Keratinocyte (primary cell): ENCODE measurements around the gene PSMG1. TPM values are rescaled to one million over a fixed set of nuclear protein-coding genes. Genes with fewer than 3 reads are reported as not detected.

Experiments used
- DNase-seq: peaks from one replicate; pipeline ENCODE4 v3.0.0-alpha.2; 2011; ENCODE audit warnings: low read depth, missing footprints, low spot score
- FAIRE-seq: peaks from 2 replicates; lab custom pipeline; 2011; peaks lifted over from hg19 to GRCh38; lab: Jason Lieb, UNC
- H2AFZ ChIP-seq: 2 replicates; pipeline ENCODE4 v1.6.0; 2012; ENCODE audit warnings: low read length, control low read depth, inconsistent platforms; ENCODE audit not compliant: control insufficient read depth
- H3K27ac ChIP-seq: 2 replicates; pipeline ENCODE4 v1.5.1; 2011; ENCODE audit warnings: low read length; ENCODE audit not compliant: control insufficient read depth, insufficient read depth
- H3K27me3 ChIP-seq: 3 replicates; pipeline ENCODE4 v1.6.0; 2011; ENCODE audit warnings: low read length; ENCODE audit not compliant: control insufficient read depth, insufficient read depth; ENCODE audit errors: extremely low read depth
- H3K36me3 ChIP-seq, 2 experiments: 2 replicates in 1 of 2; 3 replicates in 1 of 2; pipeline ENCODE4 v1.5.1; 2011; ENCODE audit warnings: low read length in 2 of 2, mild to moderate bottlenecking in 1 of 2; ENCODE audit not compliant: control insufficient read depth in 2 of 2, insufficient read depth in 2 of 2; ENCODE audit errors: extremely low read depth in 1 of 2
- H3K4me1 ChIP-seq: 3 replicates; pipeline ENCODE4 v1.5.1; 2011; ENCODE audit warnings: low read length; ENCODE audit not compliant: control insufficient read depth, insufficient read depth; ENCODE audit errors: extremely low read depth
- H3K4me2 ChIP-seq: 3 replicates; pipeline ENCODE4 v1.6.0; 2011; ENCODE audit warnings: low read depth, low read length; ENCODE audit not compliant: control insufficient read depth, insufficient read depth; ENCODE audit errors: extremely low read depth
- H3K4me3 ChIP-seq, 3 experiments: fragments of 200-600 bp in 1 of 3; sonication (generic) in 1 of 3; 2 replicates in 2 of 3; 3 replicates in 1 of 3; pipeline ENCODE4 v1.5.1; 2011 to 2016; ENCODE audit warnings: low read length in 3 of 3, mild to moderate bottlenecking in 3 of 3, control low read depth in 2 of 3, inconsistent platforms in 1 of 3, low read depth in 1 of 3, mixed read lengths in 1 of 3, mixed run types in 1 of 3, moderate library complexity in 1 of 3; ENCODE audit not compliant: control insufficient read depth in 2 of 3, insufficient read depth in 2 of 3; ENCODE audit errors: extremely low read depth in 1 of 3
- H3K79me2 ChIP-seq: 2 replicates; pipeline ENCODE4 v1.6.0; 2012; ENCODE audit warnings: low read length; ENCODE audit not compliant: control insufficient read depth, insufficient read depth
- H3K9ac ChIP-seq: 3 replicates; pipeline ENCODE4 v1.6.0; 2011; ENCODE audit warnings: low read length; ENCODE audit not compliant: control insufficient read depth, insufficient read depth; ENCODE audit errors: extremely low read depth
- H3K9me1 ChIP-seq: 3 replicates; pipeline ENCODE4 v1.6.0; 2011; ENCODE audit warnings: low read length; ENCODE audit not compliant: control insufficient read depth, insufficient read depth; ENCODE audit errors: extremely low read depth
- H3K9me3 ChIP-seq: 2 replicates; pipeline ENCODE4 v1.5.1; 2012; ENCODE audit warnings: low read depth, low read length; ENCODE audit not compliant: control insufficient read depth
- H4K20me1 ChIP-seq: 3 replicates; pipeline ENCODE4 v1.6.0; 2011; ENCODE audit warnings: low read length; ENCODE audit not compliant: control insufficient read depth, insufficient read depth; ENCODE audit errors: extremely low read depth
- EZH2 ChIP-seq: IDR thresholded peaks from one replicate; pipeline ENCODE4 v1.6.1; 2012; ENCODE audit warnings: inconsistent platforms, mild to moderate bottlenecking, low read length, moderate library complexity
- dilution Hi-C: fragments of 300-500 bp; cut with MboI; formaldehyde crosslinking; loops from one replicate; pipeline ENCODE4 v1.7.0; 2020; ENCODE audit warnings: low sequenced_read_pairs; ENCODE audit not compliant: extremely low pct_ligation_motif_present
- polyA plus RNA-seq, 5 experiments: library from polyadenylated mRNA; depleted of rRNA in 3 of 5; stranded (reverse) in 3 of 5; stranded (forward) in 1 of 5; unstranded in 1 of 5; fragments of >200 nt; gene quantifications; 1 replicate in 1 of 5; 2 replicates in 3 of 5; 3 replicates in 1 of 5; pipeline versions ENCODE4 v1.2.1 to v1.2.3, GENCODE V29; 2011 to 2012; ENCODE audit warnings: missing spikeins in 2 of 5, low read depth in 1 of 5, low replicate concordance in 1 of 5
- TF ChIP-seq, protein P1 (sequence below), 3 experiments: IDR thresholded peaks in 1 of 3; conservative IDR thresholded peaks in 1 of 3; optimal IDR thresholded peaks in 1 of 3; 2 replicates in 2 of 3; 3 replicates in 1 of 3; pipeline versions ENCODE3 to v1.5.1; 2011; ENCODE audit warnings: low read length in 3 of 3, mild to moderate bottlenecking in 3 of 3, moderate library complexity in 2 of 3, control low read depth in 1 of 3, inconsistent platforms in 1 of 3; ENCODE audit not compliant: insufficient read depth in 2 of 3; ENCODE audit errors: extremely low read depth in 1 of 3

The PSMG1 gene
- polyA plus RNA-seq, 1 donor (not counting 4 experiments of a cell fraction or from before 2014, with no cell fraction given): 91.8 TPM

- FAIRE-seq: no peak
- no peak overlapping the region for H3K4me3 ChIP-seq
- no peak for TF ChIP-seq EZH2
These were observed 14.5 kb downstream of the PSMG1 start for GRCh38 chr21:39168800-39169199.

GRCh38 chr21:39164523-39164922 is 18.7 kb downstream of the PSMG1 start:
- Histone ChIP-seq H3K9ac (no peak overlapping the region), H2AFZ (no peak overlapping the region), H4K20me1 (no peaks in the 10 kb centered on the region), H3K4me1 (no peaks in the 10 kb centered on the region), H3K4me2 (no peak overlapping the region), H3K4me3 (no peak overlapping the region), H3K9me1 (no peaks in the 10 kb centered on the region), H3K9me3 (peaks cover 4% of the 10 kb centered on the region), H3K27ac (no peak overlapping the region), H3K36me3 (peaks cover 3 to 4% of the 10 kb centered on the region in 2 experiments), H3K27me3 (no peaks in the 10 kb centered on the region), H3K79me2 (no peaks in the 10 kb centered on the region)
- no peak for DNase-seq
- dilution Hi-C loops: no loop called here
- TF ChIP-seq, protein P1, sequence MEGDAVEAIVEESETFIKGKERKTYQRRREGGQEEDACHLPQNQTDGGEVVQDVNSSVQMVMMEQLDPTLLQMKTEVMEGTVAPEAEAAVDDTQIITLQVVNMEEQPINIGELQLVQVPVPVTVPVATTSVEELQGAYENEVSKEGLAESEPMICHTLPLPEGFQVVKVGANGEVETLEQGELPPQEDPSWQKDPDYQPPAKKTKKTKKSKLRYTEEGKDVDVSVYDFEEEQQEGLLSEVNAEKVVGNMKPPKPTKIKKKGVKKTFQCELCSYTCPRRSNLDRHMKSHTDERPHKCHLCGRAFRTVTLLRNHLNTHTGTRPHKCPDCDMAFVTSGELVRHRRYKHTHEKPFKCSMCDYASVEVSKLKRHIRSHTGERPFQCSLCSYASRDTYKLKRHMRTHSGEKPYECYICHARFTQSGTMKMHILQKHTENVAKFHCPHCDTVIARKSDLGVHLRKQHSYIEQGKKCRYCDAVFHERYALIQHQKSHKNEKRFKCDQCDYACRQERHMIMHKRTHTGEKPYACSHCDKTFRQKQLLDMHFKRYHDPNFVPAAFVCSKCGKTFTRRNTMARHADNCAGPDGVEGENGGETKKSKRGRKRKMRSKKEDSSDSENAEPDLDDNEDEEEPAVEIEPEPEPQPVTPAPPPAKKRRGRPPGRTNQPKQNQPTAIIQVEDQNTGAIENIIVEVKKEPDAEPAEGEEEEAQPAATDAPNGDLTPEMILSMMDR (optimal IDR thresholded peaks at IDR 0.05 in 1 of 3, IDR thresholded peaks at IDR 0.05 in 1 of 3, conservative IDR thresholded peaks at IDR 0.05 in 1 of 3; ENCODE audit: extremely low read depth in 1 of 3, insufficient read depth in 2 of 3, low read length in 3 of 3): no peak
- TF ChIP-seq EZH2: no peak
- FAIRE-seq: no peak

More at GRCh38 chr21:39168800-39169199, 14.5 kb downstream of the PSMG1 start:
- dilution Hi-C loops: no loop called here
- Histone ChIP-seq H3K27me3 (no peaks in the 10 kb centered on the region), H4K20me1 (no peaks in the 10 kb centered on the region), H3K4me1 (no peaks in the 10 kb centered on the region), H3K9me1 (no peaks in the 10 kb centered on the region), H3K36me3 (peaks cover 6 to 16% of the 10 kb centered on the region in 2 experiments), H2AFZ (no peak overlapping the region), H3K9me3 (peaks cover 4% of the 10 kb centered on the region), H3K4me2 (no peak overlapping the region), H3K27ac (no peak overlapping the region), H3K9ac (no peak overlapping the region), H3K79me2 (no peaks in the 10 kb centered on the region)
- no peak for DNase-seq

DNA sequence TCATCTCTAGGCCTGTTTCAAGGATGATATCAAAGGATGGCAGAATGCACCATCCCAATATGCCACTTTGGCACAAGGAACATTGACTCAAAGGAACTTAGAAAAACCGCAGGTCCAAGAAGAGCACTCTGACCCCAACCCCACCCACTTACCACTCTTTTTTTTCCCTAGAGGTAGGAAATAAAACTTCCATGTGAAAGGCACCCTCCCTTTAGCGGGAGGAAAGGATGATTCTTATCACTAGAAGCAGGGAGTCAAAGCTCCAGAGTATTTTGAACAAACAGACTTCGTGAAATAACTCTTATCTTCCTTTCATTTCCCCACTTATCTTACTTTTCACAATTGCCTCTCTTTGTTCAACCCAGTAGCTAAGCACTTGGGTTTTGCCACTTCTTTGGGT is 22.2 kb downstream of the PSMG1 start:
- Histone ChIP-seq H3K27ac (no peak overlapping the region), H3K4me1 (no peaks in the 10 kb centered on the region), H3K4me2 (no peak overlapping the region), H3K9ac (no peak overlapping the region), H2AFZ (no peak overlapping the region), H3K9me1 (no peaks in the 10 kb centered on the region), H3K4me3 (no peak overlapping the region), H3K9me3 (peaks cover 4% of the 10 kb centered on the region), H3K27me3 (no peaks in the 10 kb centered on the region), H3K79me2 (no peaks in the 10 kb centered on the region), H3K36me3 (no peaks in the 10 kb centered on the region), H4K20me1 (no peaks in the 10 kb centered on the region)
- no peak for TF ChIP-seq EZH2
- TF ChIP-seq, protein P1 (optimal IDR thresholded peaks at IDR 0.05 in 1 of 3, IDR thresholded peaks at IDR 0.05 in 1 of 3, conservative IDR thresholded peaks at IDR 0.05 in 1 of 3; ENCODE audit: extremely low read depth in 1 of 3, insufficient read depth in 2 of 3, low read length in 3 of 3): no peak
- dilution Hi-C loops: no loop called here
- FAIRE-seq: no peak
- DNase-seq: no peak
